SH-SY5Y (cell line): ENCODE measurements around the gene MPZ.

Experiments
- GATA2 ChIP-seq: IDR thresholded peaks from 2 replicates; pipeline ENCODE4 v1.6.1; 2011; ENCODE audit warnings: mild to moderate bottlenecking, low read depth, low read length
- GATA3 ChIP-seq: IDR thresholded peaks from 2 replicates; pipeline ENCODE4 v1.6.1; 2011; ENCODE audit warnings: low read depth, mild to moderate bottlenecking, low read length, moderate library complexity

DNA sequence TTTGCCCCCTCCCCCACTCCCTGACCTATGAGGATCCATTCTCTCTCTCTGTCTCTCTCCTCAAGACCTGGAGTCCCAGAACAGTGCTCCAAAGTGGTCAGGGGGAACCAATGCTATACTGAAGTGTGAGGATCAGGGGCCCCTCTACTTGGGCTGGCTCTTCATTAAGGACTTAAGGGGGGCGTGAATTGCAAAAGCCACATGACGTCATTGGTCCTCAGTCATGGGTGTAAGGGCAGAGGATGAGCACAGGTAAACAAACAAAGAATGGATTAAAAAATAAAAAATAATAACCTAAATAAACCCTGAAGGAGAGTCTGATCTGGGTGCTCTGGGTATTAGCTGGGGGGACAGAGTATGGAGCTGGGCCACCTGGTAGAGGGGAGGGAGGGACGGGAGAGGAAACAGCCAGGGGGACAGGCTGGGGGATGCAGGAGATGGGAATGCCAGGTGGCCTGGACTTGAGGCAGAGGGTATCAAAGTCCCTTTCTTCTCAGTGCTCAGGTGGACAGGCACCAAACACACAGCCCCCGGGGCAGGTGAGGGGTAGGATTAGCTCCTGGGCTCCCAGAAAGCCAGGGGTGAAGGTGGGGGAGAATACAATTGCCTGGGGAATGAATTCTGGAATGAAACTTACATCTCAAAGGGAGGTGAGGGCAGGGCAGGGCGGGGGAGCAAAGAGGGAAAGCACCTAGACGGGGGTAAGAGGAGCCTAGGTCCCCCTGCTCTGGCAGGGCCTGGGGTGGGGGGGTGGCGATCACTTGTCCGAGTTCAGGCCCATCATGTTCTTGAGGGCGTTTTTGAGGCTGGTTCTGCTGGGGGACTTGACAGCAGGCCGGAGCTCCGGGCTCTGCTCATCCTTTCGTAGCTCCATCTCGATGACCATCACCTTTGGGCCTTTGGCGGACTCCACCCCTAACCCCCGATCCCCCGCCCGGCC lies 4.6 kb downstream of the MPZ start:
- TF ChIP-seq GATA3 (no peak), GATA2 (no peak)
